Measurements from ENCODE around the gene MAP3K5. TPM values are rescaled to one million over a fixed set of nuclear protein-coding genes. Genes with fewer than 3 reads are reported as not detected.

Gene MAP3K5
- total and polyA plus RNA-seq, 2 of the 8 experiments (the other 6 are each of a cell fraction or from before 2014, with no cell fraction given) = 0.63 to 2.6 TPM

GRCh38 chr6:136682292-136682691 lies 110.0 kb downstream of the MAP3K5 start:
- Histone ChIP-seq H3K4me2 (ENCODE audit: insufficient read depth in 1 of 2, low read depth in 2 of 2, low read length in 2 of 2) (no peak overlapping the region), H2BK5ac (ENCODE audit: low read depth, low read length) (no peak overlapping the region), H3K56ac (replicated peaks; ENCODE audit: insufficient read length, low read depth, low read length) (no peak overlapping the region), H3K36me3 (ENCODE audit: control insufficient read depth in 2 of 4, insufficient read depth in 4 of 4, low read length in 3 of 4) (no peaks in the 10 kb centered on the region), H4K5ac (ENCODE audit: insufficient read length, low read depth, low read length) (no peak overlapping the region), H3K4me1 (replicated peaks in 1 of 4; ENCODE audit: control insufficient read depth in 3 of 4, insufficient read depth in 4 of 4, low read length in 3 of 4) (no peaks in the 10 kb centered on the region), H2BK12ac (ENCODE audit: low read depth, low read length) (no peak overlapping the region), H2AK5ac (ENCODE audit: low read depth, low read length) (no peak overlapping the region), H3K4ac (replicated peaks; ENCODE audit: insufficient read length, low read depth, low read length) (no peak overlapping the region), H3K23ac (ENCODE audit: insufficient read length) (no peak overlapping the region), H2BK15ac (ENCODE audit: low read length) (no peak overlapping the region), H3K79me1 (ENCODE audit: low read depth, low read length) (no peaks in the 10 kb centered on the region), H3K9me3 (ENCODE audit: insufficient read depth in 2 of 2, low read depth in 1 of 2, low read length in 1 of 2) (no peaks in the 10 kb centered on the region), H4K20me1 (replicated peaks in 1 of 2; ENCODE audit: control insufficient read depth in 1 of 2, insufficient read depth in 2 of 2, low read length in 2 of 2) (no peaks in the 10 kb centered on the region), H4K91ac (replicated peaks; ENCODE audit: insufficient read length, low read length) (no peak overlapping the region), H2BK120ac (replicated peaks; ENCODE audit: low read depth, low read length) (no peak overlapping the region), H3K27ac (ENCODE audit: low read depth, low read length) (no peak overlapping the region), H4K8ac (ENCODE audit: extremely low read depth, insufficient read depth, low read length) (no peak overlapping the region), H3K9ac (replicated peaks in 1 of 4; ENCODE audit: extremely low read depth in 1 of 4, low read depth in 3 of 4, low read length in 3 of 4) (no peak overlapping the region), H3K79me2 (ENCODE audit: control insufficient read depth in 1 of 2, insufficient read depth in 2 of 2, low read length in 2 of 2) (no peaks in the 10 kb centered on the region), H3K18ac (ENCODE audit: extremely low read depth, low read length) (no peak overlapping the region), H3K23me2 (ENCODE audit: low read depth, low read length) (no peaks in the 10 kb centered on the region), H3K4me3 (ENCODE audit: extremely low read depth in 1 of 4, insufficient read depth in 2 of 4, low read depth in 3 of 4, low read length in 4 of 4) (no peak overlapping the region), H2BK20ac (ENCODE audit: low read length) (no peak overlapping the region), H2AFZ (ENCODE audit: low read length) (no peak overlapping the region), H3K14ac (ENCODE audit: insufficient read length) (no peak overlapping the region), H3K27me3 (replicated peaks in 1 of 4; ENCODE audit: control insufficient read depth in 3 of 4, extremely low read depth in 1 of 4, insufficient read depth in 3 of 4, low read length in 3 of 4) (no peaks in the 10 kb centered on the region)
- CTCF ChIA-PET (ENCODE audit: partially characterized antibody) = no interaction called here
- no peak for FAIRE-seq
- POLR2A ChIA-PET (ENCODE audit: partially characterized antibody) = no interaction called here
- TF ChIP-seq EGR1 (IDR thresholded peaks at IDR 0.05; ENCODE audit: borderline replicate concordance, low read depth, low read length) = no peak
- TF ChIP-seq BCL11A (IDR thresholded peaks at IDR 0.05; ENCODE audit: low read depth in 2 of 2, low read length in 2 of 2) = no peak
- no peak for TF ChIP-seq CBX8 (IDR thresholded peaks at IDR 0.05; ENCODE audit: borderline replicate concordance, low read depth, low read length)
- TF ChIP-seq SUZ12 (IDR thresholded peaks at IDR 0.05; ENCODE audit: low read length) = no peak
- no peak for DNase-seq (ENCODE audit: low read depth in 1 of 2, low spot score in 2 of 2)
- WGBS, 2 experiments (ENCODE audit: extremely low coverage in 1 of 2, insufficient coverage in 1 of 2, insufficient read length in 1 of 2, insufficient replicate concordance in 2 of 2, low coverage in 1 of 2, low lambda C conversion rate in 2 of 2, missing lambda C conversion rate in 1 of 2) = 92% methylated on average over 3 of the region's 3 CpGs; no CpG with 5 or more reads in 1 of the 2 experiments

Data from H1 (cell line).